RWPE2 (cell line): Measurements from ENCODE around the gene STAT2.
"Not testable (repeated sequence)": the region's sequence is repeated elsewhere in the genome, so short reads cannot be mapped to it uniquely, and the experiment has no call there.

Source experiments
- ATAC-seq: fragments of 200-7000 bp; cut with Tn5 transposase; 3 replicates; pipeline ENCODE4 v1.9.1; 2021; ENCODE audit warnings: low read depth
- DNase-seq: peaks from one replicate; pipeline ENCODE4 v3.0.0-alpha.2; 2020; ENCODE audit warnings: low spot score
- H3K27ac ChIP-seq: fragments of 450-650 bp; 2 replicates; pipeline ENCODE4 v1.5.1; 2017; ENCODE audit warnings: mild to moderate bottlenecking; ENCODE audit not compliant: poor library complexity, severe bottlenecking
- H3K27me3 ChIP-seq: fragments of 250-450 bp; sonication (Bioruptor Pico); 2 replicates; pipeline ENCODE4 v1.5.1; 2021; ENCODE audit warnings: mild to moderate bottlenecking, moderate library complexity; ENCODE audit not compliant: insufficient read depth, poor library complexity, severe bottlenecking
- H3K36me3 ChIP-seq: fragments of 250-450 bp; sonication (Bioruptor Pico); 2 replicates; pipeline ENCODE4 v1.5.1; 2020; ENCODE audit warnings: low read depth, mild to moderate bottlenecking, moderate library complexity
- H3K4me1 ChIP-seq: fragments of 250-450 bp; sonication (Bioruptor Pico); 2 replicates; pipeline ENCODE4 v1.5.1; 2021; ENCODE audit warnings: mild to moderate bottlenecking, moderate library complexity; ENCODE audit not compliant: insufficient read depth, poor library complexity, severe bottlenecking
- H3K4me3 ChIP-seq: fragments of 250-450 bp; sonication (Bioruptor Pico); 2 replicates; pipeline ENCODE4 v1.5.1; 2021; ENCODE audit warnings: mild to moderate bottlenecking, moderate library complexity; ENCODE audit not compliant: severe bottlenecking
- H3K9me3 ChIP-seq: fragments of 250-450 bp; sonication (Bioruptor Pico); 2 replicates; pipeline ENCODE4 v1.5.1; 2021; ENCODE audit warnings: mild to moderate bottlenecking, moderate library complexity; ENCODE audit not compliant: severe bottlenecking
- CTCF ChIP-seq: fragments of 450-650 bp; IDR thresholded peaks from one replicate; pipeline ENCODE4 v1.5.1; 2017; ENCODE audit warnings: mild to moderate bottlenecking, moderate library complexity; ENCODE audit not compliant: poor library complexity, severe bottlenecking

The STAT2 gene

GRCh38 chr12:56339158-56339422 lies 20.8 kb downstream of the STAT2 start:
- ATAC-seq (no peak), DNase-seq (no peak)
- H3K4me1 ChIP-seq = peaks cover 5% of the 10 kb centered on the region
- no peaks in the 10 kb centered on the region for H3K9me3 ChIP-seq
- no peaks in the 10 kb centered on the region for H3K27me3 ChIP-seq
- peaks cover 9% of the 10 kb centered on the region; the same call in 1 of the 2 replicates for H3K36me3 ChIP-seq
- no peak for TF ChIP-seq CTCF
- H3K4me3 ChIP-seq = no peak overlapping the region
- peak overlapping the region; percentile 32 for H3K27ac ChIP-seq

DNA sequence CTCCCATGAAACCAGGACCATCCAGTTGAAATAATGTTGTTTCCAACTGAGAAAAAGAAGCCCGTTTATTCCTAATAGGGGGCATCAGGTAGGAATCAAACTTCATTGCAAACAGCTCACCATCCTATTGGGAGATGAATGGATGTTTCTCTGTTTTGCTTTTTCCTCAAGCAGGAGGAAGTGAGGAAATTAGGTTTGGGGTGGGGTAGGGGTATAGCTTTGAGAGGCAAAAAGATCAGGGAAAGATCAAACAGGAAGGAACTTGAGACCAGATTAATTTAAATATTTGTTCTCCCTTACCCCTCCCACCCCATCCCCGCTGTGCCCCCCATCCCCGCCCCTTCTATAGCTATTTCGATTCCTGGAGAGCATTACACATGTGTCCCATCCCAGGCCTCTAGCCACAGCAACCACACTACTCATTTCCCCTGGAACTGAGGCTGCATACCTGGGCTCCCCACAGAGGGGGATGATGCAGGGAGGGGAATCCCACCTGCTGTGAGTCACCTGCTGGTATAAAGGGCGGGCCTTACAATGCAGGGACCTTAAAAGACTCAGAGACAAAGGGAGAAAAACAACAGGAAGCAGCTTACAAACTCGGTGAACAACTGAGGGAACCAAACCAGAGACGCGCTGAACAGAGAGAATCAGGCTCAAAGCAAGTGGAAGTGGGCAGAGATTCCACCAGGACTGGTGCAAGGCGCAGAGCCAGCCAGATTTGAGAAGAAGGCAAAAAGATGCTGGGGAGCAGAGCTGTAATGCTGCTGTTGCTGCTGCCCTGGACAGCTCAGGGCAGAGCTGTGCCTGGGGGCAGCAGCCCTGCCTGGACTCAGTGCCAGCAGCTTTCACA lies 21.4 kb downstream of the STAT2 start, which contains the start of gene IL23A:
Gene IL23A, plus strand, starts transcription at position 577 of the 850 bp plus-strand sequence. Its CDS starts 161 bp downstream, at position 738.
- ATAC-seq = peak; percentile 65
- Histone ChIP-seq H3K4me3 (no peak within 1 kb of the TSS), H3K4me1 (peaks cover 5% of the 10 kb centered on the region), H3K27me3 (no peaks in the 10 kb centered on the region), H3K27ac (peak within 1 kb of the TSS; percentile 32), H3K36me3 (0 out of 2 replicates have a peak, but pooled peaks cover 4% of the 10 kb centered on the region), H3K9me3 (no peaks in the 10 kb centered on the region)
- peak; percentile 73 for DNase-seq
- TF ChIP-seq CTCF = no peak

DNA sequence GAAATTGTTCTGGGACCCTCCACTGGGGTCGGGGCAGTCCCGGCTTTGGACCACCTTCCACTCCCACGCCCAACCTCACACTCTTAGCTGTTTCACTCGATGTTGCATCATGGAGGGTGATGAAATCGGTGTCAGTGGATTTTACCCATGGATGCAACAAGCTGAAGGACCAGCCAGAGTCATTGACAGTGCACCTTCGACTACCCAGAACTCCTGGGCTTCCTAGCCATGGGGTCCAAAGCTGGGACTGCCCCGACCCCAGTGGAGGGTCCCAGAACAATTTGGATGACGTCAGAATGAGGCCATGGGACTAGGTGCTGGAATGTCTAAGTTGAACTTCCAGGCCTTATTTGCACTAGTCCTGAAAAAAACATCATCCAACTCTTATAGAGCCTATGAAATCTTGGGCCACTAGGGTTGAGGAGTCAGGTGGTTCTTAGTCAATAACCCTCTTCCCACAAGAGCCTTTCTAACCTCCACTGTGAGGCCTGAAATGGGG lies 22.1 kb downstream of the STAT2 start:
- H3K27me3 ChIP-seq = no peaks in the 10 kb centered on the region
- ATAC-seq (no peak), DNase-seq (no peak)
- no peaks in the 10 kb centered on the region for H3K9me3 ChIP-seq
- no peaks in the 10 kb centered on the region for H3K36me3 ChIP-seq
- no peak overlapping the region for H3K4me3 ChIP-seq
- TF ChIP-seq CTCF = no peak
- H3K27ac ChIP-seq = peak overlapping the region; percentile 32
- peaks cover 5% of the 10 kb centered on the region for H3K4me1 ChIP-seq

- no peaks in the 10 kb centered on the region for H3K9me3 ChIP-seq
Observed at GRCh38 chr12:56336361-56337167, 23.3 kb downstream of the STAT2 start.

DNA sequence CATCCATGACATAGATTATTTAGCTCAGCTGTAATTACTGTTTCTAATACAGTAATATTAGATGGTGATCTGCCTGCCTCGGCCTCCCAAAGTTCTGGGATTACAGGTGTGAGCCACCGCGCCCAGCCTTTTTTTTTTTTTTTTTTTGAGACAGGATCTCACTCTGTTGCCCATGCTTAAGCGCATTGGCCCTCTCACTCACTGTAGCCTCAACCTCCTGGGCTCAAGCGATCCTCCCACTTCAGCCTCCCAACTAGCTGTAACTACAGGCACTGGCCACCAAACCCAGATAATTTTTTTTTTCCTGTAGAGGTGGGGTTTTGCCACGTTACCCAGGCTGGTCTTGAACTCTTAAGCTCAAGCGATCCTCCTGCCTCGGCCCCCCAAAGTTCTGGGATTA lies 24.4 kb downstream of the STAT2 start:
- H3K36me3 ChIP-seq, H3K9me3 ChIP-seq, ATAC-seq, H3K4me3 ChIP-seq, DNase-seq, H3K27ac ChIP-seq, H3K4me1 ChIP-seq, H3K27me3 ChIP-seq: not testable (repeated sequence)

More at GRCh38 chr12:56336361-56337167, 23.3 kb downstream of the STAT2 start:
- no peak overlapping the region for H3K27ac ChIP-seq
- no peak overlapping the region for H3K4me3 ChIP-seq
- H3K4me1 ChIP-seq = peaks cover 5% of the 10 kb centered on the region
- ATAC-seq (no peak), DNase-seq (no peak)
- no peaks in the 10 kb centered on the region for H3K27me3 ChIP-seq
- no peaks in the 10 kb centered on the region for H3K36me3 ChIP-seq
- no peak for TF ChIP-seq CTCF
